A549 (cell line): Measurements from ENCODE around the gene KLHL11. TPM values are rescaled to one million over a fixed set of nuclear protein-coding genes. Genes with fewer than 3 reads are reported as not detected.
A peak's percentile ranks its signal among the peaks of the same experiment; 100 is the strongest.
"Not testable (repeated sequence)": the region's sequence is repeated elsewhere in the genome, so short reads cannot be mapped to it uniquely, and the experiment has no call there.

Experiments used
- ATAC-seq, 2 experiments: fragments of 200-7000 bp in 1 of 2; fragments of >200 bp in 1 of 2; cut with Nextera tagmentation in 1 of 2; cut with Tn5 transposase in 1 of 2; 3 replicates each; pipeline versions ENCODE4 v1.8.0 to v1.9.1; 2018 to 2020; ENCODE audit warnings: mild to moderate bottlenecking in 1 of 2, moderate library complexity in 1 of 2
- CTCF ChIA-PET: fragments of 300-600 bp; sonication (Branson Sonifier 250); formaldehyde crosslinking; extraction: SDS; loops from one replicate; lab custom pipeline; 2021; ENCODE audit warnings: antibody characterized with exemption, inconsistent platforms; lab: Yijun Ruan, JAX
- POLR2A ChIA-PET: fragments of 350-600 bp; formaldehyde crosslinking; extraction: SDS; loops from one replicate; lab custom pipeline; 2021; ENCODE audit warnings: antibody characterized with exemption, inconsistent platforms; lab: Yijun Ruan, JAX
- DNase-seq, 2 experiments: peaks; one replicate each; pipeline versions ENCODE4 v3.0.0 to v3.0.0-alpha.2; 2011 to 2016; ENCODE audit warnings: low read depth in 1 of 2, low spot score in 1 of 2
- FAIRE-seq: peaks from 2 replicates; lab custom pipeline; 2011; peaks lifted over from hg19 to GRCh38; lab: Jason Lieb, UNC
- H3K27ac ChIP-seq, 2 experiments: fragments of >200 bp; sonication (Bioruptor Twin); formaldehyde crosslinking; 3 replicates each; pipeline ENCODE4 v1.5.1; 2016 to 2017
- H3K4me1 ChIP-seq: fragments of >200 bp; sonication (Bioruptor Twin); formaldehyde crosslinking; 3 replicates; pipeline ENCODE4 v1.6.1; 2016
- H3K4me2 ChIP-seq: fragments of >200 bp; sonication (Bioruptor Twin); formaldehyde crosslinking; 3 replicates; pipeline ENCODE4 v1.6.1; 2016
- H3K4me3 ChIP-seq: fragments of >200 bp; sonication (Bioruptor Twin); formaldehyde crosslinking; 3 replicates; pipeline ENCODE4 v1.5.1; 2016
- H3K9me3 ChIP-seq: fragments of >200 bp; sonication (Bioruptor Twin); formaldehyde crosslinking; 3 replicates; pipeline ENCODE4 v1.6.1; 2016
- CHD4 ChIP-seq: fragments of 200-600 bp; sonication (generic); IDR thresholded peaks from 2 replicates; pipeline ENCODE4 v1.6.1; 2016; ENCODE audit warnings: antibody characterized with exemption, mild to moderate bottlenecking, borderline replicate concordance
- CTCF ChIP-seq: fragments of >200 bp; sonication (Bioruptor Twin); formaldehyde crosslinking; IDR thresholded peaks from 3 replicates; pipeline ENCODE4 v1.5.1; 2016
- EHF ChIP-seq: fragments of 250-450 bp; sonication (Bioruptor Pico); IDR thresholded peaks from 2 replicates; pipeline ENCODE4 v1.5.0; 2020; ENCODE audit warnings: mild to moderate bottlenecking
- ELK1 ChIP-seq: fragments of 150-350 bp; IDR thresholded peaks from 2 replicates; pipeline ENCODE4 v1.6.1; 2014; ENCODE audit warnings: low read depth, mild to moderate bottlenecking, low read length
- ESRRA ChIP-seq: fragments of 150-350 bp; IDR thresholded peaks from 2 replicates; pipeline ENCODE4 v1.6.1; 2014; ENCODE audit warnings: mild to moderate bottlenecking, low read length, borderline replicate concordance
- FOSL2 ChIP-seq, 2 experiments: fragments of 450-650 bp in 1 of 2; fragments of >200 bp in 1 of 2; sonication (Bioruptor Twin) in 1 of 2; formaldehyde crosslinking; IDR thresholded peaks; 2 replicates each; pipeline versions ENCODE4 v1.5.0 to v1.6.1; 2016 to 2020; ENCODE audit warnings: mild to moderate bottlenecking in 1 of 2, moderate library complexity in 1 of 2
- HOXA7 ChIP-seq: fragments of 250-450 bp; sonication (Bioruptor Pico); IDR thresholded peaks from 2 replicates; pipeline ENCODE4 v1.5.0; 2020; ENCODE audit warnings: mild to moderate bottlenecking, moderate library complexity
- HOXB13 ChIP-seq: fragments of 250-450 bp; sonication (Bioruptor Pico); IDR thresholded peaks from 2 replicates; pipeline ENCODE4 v1.5.0; 2020; ENCODE audit warnings: low read depth, mild to moderate bottlenecking, moderate library complexity
- HOXB5 ChIP-seq: fragments of 250-450 bp; sonication (Bioruptor Pico); IDR thresholded peaks from 2 replicates; pipeline ENCODE4 v1.5.0; 2020; ENCODE audit warnings: mild to moderate bottlenecking, moderate library complexity
- MAFK ChIP-seq: fragments of 450-650 bp; IDR thresholded peaks from 2 replicates; pipeline ENCODE4 v1.6.1; 2014; ENCODE audit not compliant: partially characterized antibody
- MAX ChIP-seq: IDR thresholded peaks from 2 replicates; pipeline ENCODE4 v1.6.1; 2012
- NFE2L2 ChIP-seq: fragments of 150-350 bp; conservative IDR thresholded peaks from 2 replicates; pipeline ENCODE4 v1.6.1; 2014; ENCODE audit warnings: low read length
- PBX3 ChIP-seq: IDR thresholded peaks from 2 replicates; pipeline ENCODE4 v1.6.1; 2012
- POLR2AphosphoS2 ChIP-seq: conservative IDR thresholded peaks from 2 replicates; pipeline ENCODE4 v1.6.1; 2012; ENCODE audit warnings: low read length, improper control_type of control experiment, inconsistent platforms
- RCOR1 ChIP-seq: fragments of 150-350 bp; IDR thresholded peaks from 2 replicates; pipeline ENCODE4 v1.6.1; 2014; ENCODE audit warnings: antibody characterized with exemption, low read length, low read depth
- REST ChIP-seq: fragments of 200-600 bp; sonication (generic); IDR thresholded peaks from 2 replicates; pipeline ENCODE4 v1.6.1; 2016; ENCODE audit warnings: antibody characterized with exemption, mild to moderate bottlenecking, moderate library complexity
- TFCP2L1 ChIP-seq: fragments of 250-450 bp; sonication (Bioruptor Pico); IDR thresholded peaks from 2 replicates; pipeline ENCODE4 v1.5.0; 2021; ENCODE audit warnings: mild to moderate bottlenecking
- ZNF302 ChIP-seq: fragments of 250-450 bp; sonication (Bioruptor Pico); IDR thresholded peaks from 2 replicates; pipeline ENCODE4 v1.9.0; 2021; ENCODE audit warnings: inconsistent platforms, mild to moderate bottlenecking, moderate library complexity
- WGBS: methylation state at CpG from one replicate; pipeline ENCODE4 v1.1.6; 2017; ENCODE audit errors: missing lambda C conversion rate; 5-methylcytosine and 5-hydroxymethylcytosine counted together
- polyA plus RNA-seq, 4 experiments: library from polyadenylated mRNA; depleted of rRNA in 3 of 4; stranded (reverse); fragments of >200 nt; fragmentation: RNase III in 1 of 4; extraction: RNeasy Plus Mini Kit Qiagen cat#74134 plus additional on column Dnase treatment in 1 of 4; gene quantifications; 2 replicates in 3 of 4; 3 replicates in 1 of 4; pipeline ENCODE4 v1.2.3, GENCODE V29; 2011 to 2017

The KLHL11 gene
- polyA plus RNA-seq, 2 of the 4 experiments (the other 2 are of a cell fraction), result 3.8 to 12.7 TPM

GRCh38 chr17:41849251-41849990 is 15.8 kb downstream of the KLHL11 start:
- H3K9me3 ChIP-seq, result no peaks in the 10 kb centered on the region
- 72% methylated on average over 4 of the region's 4 CpGs for WGBS
- FAIRE-seq (peak; percentile 46), DNase-seq (no peak), ATAC-seq (no peak)
- H3K4me2 ChIP-seq, result no peak overlapping the region
- H3K27ac ChIP-seq, result no peak overlapping the region
- ChIA-PET CTCF (interaction anchor here (1.3 to 5.6 kb wide), 5 partner anchors 15 to 153 kb away, joined by 3 to 25 read pairs (median 6); partner anchors contain the start of genes KLHL11 and P3H4), POLR2A (interaction anchor here (0.8 to 1.3 kb wide), 3 partner anchors 15 to 17 kb away, joined by 3 to 4 read pairs (median 3); no protein-coding TSS in a partner anchor)
- TF ChIP-seq TFCP2L1 (no peak), NFE2L2 (no peak), REST (no peak), HOXB13 (CRISPR knock-in tag) (no peak), MAX (no peak), HOXB5 (CRISPR knock-in tag) (no peak)
- H3K4me3 ChIP-seq, result no peak overlapping the region
- peaks cover 12% of the 10 kb centered on the region; the same call in 2 of the 3 replicates for H3K4me1 ChIP-seq

- POLR2A ChIA-PET, result interaction anchor here (0.8 kb wide), 1 partner anchor 160 kb away, joined by 3 read pairs; the partner anchor contains the start of gene EIF1
- Histone ChIP-seq H3K27ac (no peak overlapping the region), H3K4me1 (peaks cover 12% of the 10 kb centered on the region; the same call in 2 of the 3 replicates), H3K4me3 (no peak overlapping the region), H3K4me2 (no peak overlapping the region), H3K9me3 (no peaks in the 10 kb centered on the region)
- no peak for FAIRE-seq
- CTCF ChIA-PET, result interaction anchor here (1.3 to 5.6 kb wide), 7 partner anchors 11 to 153 kb away, joined by 5 to 25 read pairs (median 6); partner anchors contain the start of genes JUP, KLHL10, KLHL11 and NT5C3B
- WGBS, result 85% methylated on average over 4 of the region's 4 CpGs
- TF ChIP-seq HOXA7 (CRISPR knock-in tag), result no peak
- no peak for TF ChIP-seq CHD4
- no peak for TF ChIP-seq RCOR1
- TF ChIP-seq HOXB13 (CRISPR knock-in tag), result no peak
- ATAC-seq, result no peak
- DNase-seq, result no peak
Observed at GRCh38 chr17:41848788-41849187, 16.4 kb downstream of the KLHL11 start.

- FAIRE-seq (no peak), ATAC-seq (0 out of 6 replicates have a peak, but pooled peaks of 1 of the 2 experiments have one; percentile 10), DNase-seq (no peak)
- CTCF ChIA-PET, result interaction anchor here (1.5 kb wide), 1 partner anchor 107 kb away, joined by 3 read pairs; no protein-coding TSS in a partner anchor
- no peak for TF ChIP-seq CTCF
- TF ChIP-seq EHF (CRISPR knock-in tag), result no peak
- no peak for TF ChIP-seq FOSL2 (IDR thresholded peaks at IDR 0.05)
- TF ChIP-seq FOSL2 (CRISPR knock-in tag; IDR thresholded peaks at IDR 0.05), result no peak
- TF ChIP-seq HOXA7 (CRISPR knock-in tag), result no peak
- no peak for TF ChIP-seq ESRRA
- TF ChIP-seq POLR2AphosphoS2, result no peak
- no peak for TF ChIP-seq ELK1
- TF ChIP-seq MAFK, result no peak
- no peak for TF ChIP-seq PBX3
- no peak for TF ChIP-seq ZNF302 (CRISPR knock-in tag)
- Histone ChIP-seq H3K4me2 (no peak overlapping the region), H3K4me1 (peaks cover 9% of the 10 kb centered on the region; the same call in 2 of the 3 replicates), H3K9me3 (no peaks in the 10 kb centered on the region), H3K27ac (no peak overlapping the region), H3K4me3 (no peak overlapping the region)
- WGBS, result 87% methylated on average over 6 of the region's 6 CpGs
- POLR2A ChIA-PET, result no interaction called here
Observed at GRCh38 chr17:41844971-41845370, 20.3 kb downstream of the KLHL11 start.

GRCh38 chr17:41840781-41841180 is 24.4 kb downstream of the KLHL11 start:
- H3K9me3 ChIP-seq, H3K4me2 ChIP-seq, ATAC-seq, H3K4me3 ChIP-seq, H3K4me1 ChIP-seq, H3K27ac ChIP-seq, FAIRE-seq, POLR2A ChIA-PET, DNase-seq: not testable (repeated sequence)
- CTCF ChIA-PET, result interaction anchor here (2.2 to 2.9 kb wide), 2 partner anchors 23 to 39 kb away, joined by 8 to 14 read pairs; no protein-coding TSS in a partner anchor
- 87% methylated on average over 6 of the region's 6 CpGs for WGBS
